Activated CD8-positive, alpha-beta memory T cell treated with anti-CD3 and anti-CD28 coated beads, Interleukin-2, amount 50 U/mL, for 4 hours (primary cell): Measurements from ENCODE around the gene RTL3.
"Not testable (repeated sequence)": the region's sequence is repeated elsewhere in the genome, so short reads cannot be mapped to it uniquely, and the experiment has no call there.

Experiments
- DNase-seq: peaks from one replicate; pipeline ENCODE4 v3.0.0-alpha.2; 2020

Gene RTL3

DNA sequence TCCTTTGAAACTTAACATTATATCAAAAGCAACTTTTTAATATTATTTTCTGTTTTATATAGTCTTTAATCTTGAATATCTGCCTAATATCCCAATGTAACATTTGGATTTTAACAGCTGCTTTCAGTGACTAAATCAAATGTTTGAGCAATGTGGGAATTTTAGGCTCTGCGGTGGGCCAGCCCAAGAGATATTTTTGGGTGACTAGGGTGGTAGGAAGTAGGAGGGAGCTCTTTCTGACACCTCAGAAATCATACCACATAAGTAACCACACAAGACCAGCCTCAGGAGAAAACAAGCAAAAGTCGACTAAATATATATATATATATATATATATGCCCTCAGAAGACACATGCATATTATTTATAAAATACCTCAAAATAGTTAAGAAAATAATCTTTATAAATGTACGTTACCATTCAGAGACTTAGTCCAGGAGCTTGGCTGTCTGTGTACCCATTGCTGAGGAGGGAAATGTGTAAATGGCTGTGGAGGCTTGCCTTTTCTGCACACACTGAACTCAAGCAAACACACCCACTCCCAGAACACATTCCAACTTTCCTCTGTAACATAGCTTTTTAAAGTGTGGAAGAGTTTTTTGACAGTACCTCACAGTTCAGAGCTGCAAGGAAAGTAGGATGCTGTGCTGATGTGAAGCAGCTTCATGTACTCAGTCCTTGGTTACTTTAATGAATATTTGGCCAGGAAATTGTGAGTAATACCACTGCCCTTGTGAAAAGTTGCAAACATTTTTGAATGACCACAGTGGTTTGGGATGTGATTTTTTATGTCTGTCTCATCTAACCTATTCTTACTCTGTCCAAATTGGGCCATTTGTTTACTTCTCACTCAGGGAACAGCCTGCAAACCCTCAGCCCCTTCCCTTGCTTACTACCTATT lies at the start of gene RTL3:
Gene RTL3 (minus strand): TSS at position 484 of the 900 bp plus-strand sequence. CDS start 908 bp downstream, outside the sequence.
- no peak for DNase-seq

- no peak for DNase-seq
These were observed 49.7 kb upstream of the RTL3 start for GRCh38 chrX:78708816-78709215.

- DNase-seq = no peak
These were observed 49.1 kb upstream of the RTL3 start for GRCh38 chrX:78708262-78708661.

- no peak for DNase-seq
These were observed 46.9 kb upstream of the RTL3 start for GRCh38 chrX:78706071-78706470.

DNA sequence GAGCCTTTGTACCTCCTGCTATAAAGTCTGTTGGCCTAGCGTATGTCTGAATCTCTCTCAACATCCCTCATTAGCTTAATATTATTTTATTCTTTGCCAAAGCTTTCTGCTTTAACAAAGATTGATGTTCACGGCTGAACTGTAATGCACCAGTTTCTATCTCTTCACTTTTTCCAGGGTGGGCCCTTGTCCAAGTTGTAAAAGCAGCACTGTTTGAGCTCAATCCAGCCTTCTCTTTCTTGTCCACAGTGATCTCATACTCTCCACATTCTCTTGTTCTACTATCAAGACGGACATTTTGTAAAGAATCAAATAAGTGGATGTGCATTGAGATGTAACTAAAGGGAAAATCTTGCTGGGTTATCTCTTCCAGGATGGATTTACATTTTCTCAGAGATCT lies 34.4 kb upstream of the RTL3 start:
- DNase-seq = no peak

- no peak for DNase-seq
These were observed 33.9 kb upstream of the RTL3 start for GRCh38 chrX:78693012-78693411.

GRCh38 chrX:78687586-78687985 lies 28.5 kb upstream of the RTL3 start:
- DNase-seq = no peak

GRCh38 chrX:78673246-78673645 lies 14.1 kb upstream of the RTL3 start:
- DNase-seq = no peak

DNA sequence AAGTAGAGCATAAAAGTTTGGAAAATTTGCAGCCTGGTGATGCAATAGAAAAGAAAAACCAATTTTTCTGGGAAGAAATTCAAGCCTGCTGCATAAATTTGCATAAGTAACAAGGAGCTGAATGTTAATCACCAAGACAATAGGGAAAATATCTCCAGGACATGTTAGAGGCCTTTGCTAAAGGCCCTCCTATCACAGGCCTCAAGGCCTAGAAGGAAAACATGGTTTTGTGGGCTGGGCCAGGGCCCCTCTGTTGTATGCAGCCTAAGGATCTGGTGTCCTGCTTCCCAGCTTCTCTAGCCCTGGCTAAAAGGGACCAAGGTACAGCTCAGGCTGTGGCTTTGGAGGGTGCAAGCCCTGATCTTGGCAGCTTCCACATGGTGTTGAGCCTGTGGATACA lies 6.2 kb upstream of the RTL3 start:
- DNase-seq = no peak

DNA sequence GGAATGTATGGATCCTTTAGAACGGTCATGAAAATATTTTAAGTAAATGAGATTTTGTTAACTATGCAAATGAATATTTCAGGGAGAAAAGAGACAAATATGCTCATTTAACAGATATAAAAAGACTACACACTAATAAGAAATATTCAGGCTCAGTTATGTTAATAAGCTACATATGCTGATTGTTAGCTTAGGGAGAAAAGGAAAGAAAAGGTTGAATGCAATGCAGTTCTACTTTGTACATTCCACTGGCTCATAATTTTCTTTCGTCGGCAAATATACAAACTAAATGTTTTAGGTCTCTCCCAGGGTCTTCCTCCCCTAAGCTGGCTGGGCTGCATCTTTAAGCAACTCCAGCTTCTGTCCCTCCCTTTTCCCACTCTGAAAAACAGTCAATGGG lies 2.7 kb upstream of the RTL3 start:
- no peak for DNase-seq

GRCh38 chrX:78659955-78660354 lies 827 bp upstream of the RTL3 start:
- DNase-seq = no peak

- no peak for DNase-seq
These were observed 714 bp downstream of the RTL3 start for GRCh38 chrX:78658414-78658813.

DNA sequence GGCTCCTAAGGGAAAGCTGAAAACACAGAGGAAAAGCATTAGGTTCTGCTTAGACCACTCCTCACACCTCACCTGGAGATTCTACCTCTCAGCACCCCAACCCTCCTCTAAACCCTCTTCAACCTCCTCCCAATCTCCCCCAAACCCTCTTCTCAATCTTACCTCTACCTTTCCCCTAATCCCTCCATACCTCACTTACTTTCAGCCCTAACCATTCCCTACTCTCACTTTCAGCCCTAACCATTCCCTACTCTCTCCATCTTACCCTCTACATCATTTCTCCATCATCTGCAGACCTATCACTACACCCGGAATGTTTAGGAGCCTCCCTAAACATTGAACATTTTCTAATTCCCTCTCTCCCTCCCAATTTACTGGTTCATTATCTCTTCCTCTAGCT lies 3.5 kb downstream of the RTL3 start:
- DNase-seq = no peak

DNA sequence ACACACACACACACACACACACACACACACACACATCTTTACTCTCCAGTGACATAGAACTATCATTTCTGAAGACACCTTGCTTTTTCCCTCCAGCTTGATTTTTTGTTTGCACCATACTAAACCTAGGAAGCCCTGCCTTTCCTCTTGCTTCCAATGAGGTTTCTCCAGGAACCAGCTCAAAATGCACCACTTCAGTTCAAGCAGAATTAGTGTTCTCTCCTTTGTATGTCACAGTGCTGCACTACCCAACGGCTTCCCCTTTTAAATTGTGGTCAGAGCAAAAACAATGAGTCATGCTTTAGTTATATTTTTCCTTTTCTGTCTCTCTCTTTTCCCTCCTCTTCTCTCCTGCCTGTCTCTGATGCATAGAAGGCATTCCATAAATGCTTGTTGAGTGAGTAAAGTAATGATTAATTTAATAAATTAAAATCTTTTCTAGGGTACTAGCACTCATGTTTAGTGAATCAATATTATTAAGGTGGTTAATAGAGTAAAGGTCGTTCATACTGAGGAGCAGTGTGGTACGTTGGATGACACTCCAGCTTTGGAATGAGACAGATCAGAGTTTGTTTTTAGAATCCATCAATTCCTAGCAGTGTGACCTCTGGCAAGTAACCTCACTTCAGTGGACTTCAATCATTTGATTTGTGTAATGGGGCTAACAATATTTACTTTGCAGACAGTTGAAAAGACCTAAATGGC lies 5.9 kb downstream of the RTL3 start:
- no peak for DNase-seq

- no peak for DNase-seq
These were observed 8.2 kb downstream of the RTL3 start for GRCh38 chrX:78650906-78651437.

DNA sequence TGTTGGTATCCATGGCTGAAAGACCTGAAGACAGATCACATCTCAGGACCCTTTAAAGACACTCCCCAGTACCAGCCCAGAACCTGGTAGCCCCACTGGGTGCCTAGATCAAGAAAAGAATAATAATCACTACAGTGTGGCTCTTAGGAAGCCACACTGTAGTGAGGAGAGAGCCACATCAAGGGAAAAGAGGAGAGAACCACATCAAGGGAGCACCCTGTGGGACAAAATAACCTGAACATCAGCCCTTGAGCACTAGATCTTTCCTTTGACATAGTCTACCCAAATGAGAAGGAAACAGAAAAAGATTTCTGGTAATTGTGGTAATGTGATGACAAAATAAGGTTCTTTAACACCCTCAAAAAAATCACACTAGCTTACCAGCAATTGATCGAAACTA lies 15.3 kb downstream of the RTL3 start:
- DNase-seq = no peak

GRCh38 chrX:78643096-78643495 lies 16.0 kb downstream of the RTL3 start:
- no peak for DNase-seq

DNA sequence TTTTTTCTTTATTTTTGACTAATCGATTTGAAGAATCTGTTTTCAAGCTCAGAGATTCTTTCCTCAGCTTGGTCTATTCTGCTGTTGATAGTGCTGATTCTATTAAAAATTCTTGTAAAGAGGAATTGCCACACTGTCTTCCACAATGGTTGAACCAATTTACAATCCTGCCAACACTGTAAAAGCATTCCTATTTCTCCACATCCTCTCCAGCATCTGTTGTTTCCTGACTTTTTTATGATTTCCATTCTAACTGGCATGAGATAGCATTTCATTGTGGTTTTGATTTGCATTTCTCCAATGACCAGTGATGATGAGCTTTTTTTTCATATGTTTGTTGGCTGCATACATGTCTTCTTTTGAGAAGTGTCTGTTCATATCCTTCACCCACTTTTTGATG lies 23.0 kb downstream of the RTL3 start:
- not testable (repeated sequence) for DNase-seq

DNA sequence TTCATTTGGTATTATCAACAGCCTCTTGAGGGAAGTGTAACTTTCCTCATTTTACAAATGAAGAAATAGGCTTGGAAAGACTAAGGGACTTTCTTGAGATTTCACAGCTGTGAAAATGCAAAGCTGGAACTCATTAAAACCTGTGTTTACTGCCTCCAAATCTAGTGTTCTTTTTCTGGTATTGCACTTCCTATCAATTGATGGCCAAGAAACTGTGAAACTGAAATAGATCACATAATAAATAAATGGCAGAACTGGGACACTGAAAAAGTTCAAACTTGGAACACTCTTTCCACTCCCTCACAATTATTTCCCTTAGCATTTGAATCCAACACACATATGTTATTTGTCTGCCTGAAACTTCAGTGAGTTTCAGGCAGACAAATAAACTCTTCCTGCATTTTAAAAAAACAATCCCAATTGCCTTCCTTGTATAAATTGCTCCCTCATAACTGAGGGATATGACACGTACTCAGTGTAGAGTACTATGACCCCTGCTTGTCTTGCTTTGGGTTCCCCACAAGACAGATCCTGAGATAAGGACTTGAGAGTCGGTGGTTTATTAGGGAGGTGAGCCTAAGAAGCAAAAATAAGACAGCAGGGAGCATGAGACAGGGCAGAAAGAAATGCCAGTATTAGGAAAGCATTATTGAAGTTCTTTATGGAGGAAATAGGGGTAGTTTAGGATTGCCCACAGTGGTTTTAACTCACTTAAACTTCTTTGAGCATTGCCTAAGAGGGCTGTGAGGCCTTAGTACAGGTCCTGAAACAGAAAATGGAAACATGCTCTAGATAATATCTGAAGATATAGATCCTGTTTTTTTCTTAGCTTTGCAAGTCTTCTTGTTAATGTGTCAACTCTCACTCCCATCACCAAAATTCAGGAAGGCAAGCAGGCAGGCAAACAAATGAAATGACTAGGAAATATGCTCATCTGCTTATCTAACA lies 33.9 kb downstream of the RTL3 start:
- no peak for DNase-seq

DNA sequence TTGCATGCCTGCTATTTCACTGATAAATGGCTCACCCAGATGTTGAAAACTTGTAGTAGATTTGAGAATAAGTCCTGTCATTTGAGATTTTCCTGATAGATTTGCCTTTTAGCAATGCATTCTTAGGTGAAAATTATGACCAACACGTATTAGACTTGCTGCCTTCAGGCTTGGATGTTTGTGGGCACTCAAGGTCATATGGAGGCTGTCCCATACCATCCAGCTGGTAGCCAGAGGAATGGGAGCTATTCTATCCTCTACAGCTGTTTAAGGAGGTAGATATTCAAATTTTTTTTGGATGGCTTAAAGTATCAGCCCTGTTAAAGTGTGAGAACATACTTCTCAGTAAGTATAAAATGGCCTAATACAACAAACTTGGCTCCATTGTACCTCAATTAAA lies 34.7 kb downstream of the RTL3 start:
- no peak for DNase-seq

DNA sequence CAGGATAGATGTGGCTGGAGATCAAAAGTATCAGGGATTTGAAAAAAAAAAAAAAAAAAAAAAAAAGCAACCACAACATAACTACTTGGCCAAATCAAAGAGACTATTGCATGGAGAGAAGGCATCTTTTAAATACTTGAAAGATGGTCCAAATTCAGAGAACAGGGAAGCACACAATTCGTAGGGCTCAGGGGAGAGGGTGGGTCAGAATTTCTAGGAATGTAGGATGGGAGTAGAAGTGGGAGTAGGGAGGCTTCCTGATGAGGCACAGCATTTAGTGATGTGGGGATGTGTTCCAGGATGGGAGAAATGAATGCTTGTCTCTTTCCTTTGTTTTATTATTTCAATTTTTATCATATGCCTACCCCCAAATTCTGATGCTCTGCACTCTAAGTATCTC lies 36.3 kb downstream of the RTL3 start:
- no peak for DNase-seq

GRCh38 chrX:78619834-78620233 lies 39.3 kb downstream of the RTL3 start:
- no peak for DNase-seq

- no peak for DNase-seq
These were observed 40.1 kb downstream of the RTL3 start for GRCh38 chrX:78618987-78619386.
